Osteoblast (primary cell): ENCODE measurements around the gene MAP1A. TPM values are rescaled to one million over a fixed set of nuclear protein-coding genes. Genes with fewer than 3 reads are reported as not detected.

ENCODE experiments used
- DNase-seq: peaks from one replicate; pipeline ENCODE4 v3.0.0; 2011; ENCODE audit warnings: low spot score, mixed read lengths; ENCODE audit not compliant: insufficient read length; ENCODE audit errors: missing footprints
- H2AFZ ChIP-seq: 2 replicates; pipeline ENCODE4 v1.6.0; 2011; ENCODE audit warnings: mild to moderate bottlenecking, low read length
- H3K27ac ChIP-seq: 2 replicates; pipeline ENCODE4 v1.5.1; 2011; ENCODE audit warnings: mild to moderate bottlenecking, low read depth, low read length, moderate library complexity
- H3K27me3 ChIP-seq: 2 replicates; pipeline ENCODE4 v1.6.0; 2012; ENCODE audit warnings: mild to moderate bottlenecking, control low read depth, inconsistent platforms, low read length, moderate library complexity; ENCODE audit not compliant: insufficient read depth
- H3K36me3 ChIP-seq: 2 replicates; pipeline ENCODE4 v1.5.1; 2011; ENCODE audit warnings: mild to moderate bottlenecking, low read length, control low read depth, moderate library complexity; ENCODE audit not compliant: insufficient read depth
- H3K4me1 ChIP-seq: 2 replicates; pipeline ENCODE4 v1.5.1; 2011; ENCODE audit warnings: mild to moderate bottlenecking, low read length, control low read depth, moderate library complexity; ENCODE audit not compliant: insufficient read depth
- H3K4me2 ChIP-seq: 2 replicates; pipeline ENCODE4 v1.6.0; 2011; ENCODE audit warnings: mild to moderate bottlenecking, low read length; ENCODE audit not compliant: insufficient read depth
- H3K4me3 ChIP-seq: fragments of 200-600 bp; sonication (generic); 3 replicates; pipeline ENCODE4 v1.5.1; 2012; ENCODE audit warnings: mild to moderate bottlenecking, low read length, inconsistent platforms; ENCODE audit not compliant: insufficient read depth
- H3K79me2 ChIP-seq: 2 replicates; pipeline ENCODE4 v1.6.0; 2012; ENCODE audit warnings: mild to moderate bottlenecking, low read length, control low read depth, inconsistent platforms; ENCODE audit not compliant: insufficient read depth
- H3K9me3 ChIP-seq: 2 replicates; pipeline ENCODE4 v1.5.1; 2011; ENCODE audit warnings: low read depth, low read length, control low read depth
- H4K20me1 ChIP-seq: 2 replicates; pipeline ENCODE4 v1.6.0; 2012; ENCODE audit warnings: mild to moderate bottlenecking, low read length, control low read depth; ENCODE audit not compliant: insufficient read depth
- CTCF ChIP-seq: IDR thresholded peaks from 2 replicates; pipeline ENCODE4 v1.5.1; 2011; ENCODE audit warnings: mild to moderate bottlenecking, low read depth, low read length, moderate library complexity; ENCODE audit errors: extremely low read depth
- total RNA-seq: library from RNA; depleted of rRNA; stranded (reverse); fragments of >200 nt; gene quantifications from 2 replicates; pipeline ENCODE4 v1.2.3, GENCODE V29; 2012

Gene MAP1A
- total RNA-seq, 1 donor = 117 TPM

GRCh38 chr15:43511012-43511885 lies 6.2 kb upstream of the MAP1A start:
- Histone ChIP-seq H3K27ac (peak overlapping the region; percentile 44), H3K27me3 (no peaks in the 10 kb centered on the region), H3K4me1 (peaks cover 53% of the 10 kb centered on the region), H3K79me2 (peaks cover 2% of the 10 kb centered on the region), H3K4me2 (peak overlapping the region; percentile 99), H3K4me3 (peak overlapping the region; percentile 79), H3K36me3 (no peaks in the 10 kb centered on the region), H2AFZ (peak overlapping the region; percentile 90), H3K9me3 (no peaks in the 10 kb centered on the region), H4K20me1 (no peaks in the 10 kb centered on the region)
- DNase-seq = no peak
- TF ChIP-seq CTCF = peak; percentile 30

GRCh38 chr15:43513550-43513949 lies 3.9 kb upstream of the MAP1A start:
- no peaks in the 10 kb centered on the region for H3K9me3 ChIP-seq
- H3K4me1 ChIP-seq = peaks cover 60% of the 10 kb centered on the region
- peak overlapping the region; percentile 80 for H2AFZ ChIP-seq
- no peaks in the 10 kb centered on the region for H3K36me3 ChIP-seq
- peak overlapping the region; percentile 67 for H3K4me2 ChIP-seq
- H3K79me2 ChIP-seq = peaks cover 19% of the 10 kb centered on the region
- H3K4me3 ChIP-seq = no peak overlapping the region
- peak overlapping the region; percentile 77 for H3K27ac ChIP-seq
- H4K20me1 ChIP-seq = peaks cover 2% of the 10 kb centered on the region
- DNase-seq = no peak
- H3K27me3 ChIP-seq = no peaks in the 10 kb centered on the region
- TF ChIP-seq CTCF = no peak

GRCh38 chr15:43514241-43515057 lies 3.0 kb upstream of the MAP1A start:
- no peaks in the 10 kb centered on the region for H3K9me3 ChIP-seq
- peak overlapping the region; percentile 77 for H3K27ac ChIP-seq
- H3K4me2 ChIP-seq = peak overlapping the region; percentile 67
- H3K4me3 ChIP-seq = no peak overlapping the region
- H3K27me3 ChIP-seq = no peaks in the 10 kb centered on the region
- peaks cover 28% of the 10 kb centered on the region for H3K79me2 ChIP-seq
- peaks cover 60% of the 10 kb centered on the region for H3K4me1 ChIP-seq
- H4K20me1 ChIP-seq = peaks cover 11% of the 10 kb centered on the region
- peak overlapping the region; percentile 80 for H2AFZ ChIP-seq
- peak; percentile 73 for DNase-seq
- H3K36me3 ChIP-seq = no peaks in the 10 kb centered on the region
- TF ChIP-seq CTCF = peak; percentile 62

GRCh38 chr15:43515741-43516140 lies 1.7 kb upstream of the MAP1A start:
- H3K79me2 ChIP-seq = peaks cover 41% of the 10 kb centered on the region
- peak; percentile 37 for DNase-seq
- peak overlapping the region; percentile 97 for H3K4me2 ChIP-seq
- H2AFZ ChIP-seq = peak overlapping the region; percentile 54
- H4K20me1 ChIP-seq = peaks cover 24% of the 10 kb centered on the region
- no peaks in the 10 kb centered on the region for H3K27me3 ChIP-seq
- no peaks in the 10 kb centered on the region for H3K9me3 ChIP-seq
- H3K27ac ChIP-seq = peak overlapping the region; percentile 77
- peaks cover 52% of the 10 kb centered on the region for H3K4me1 ChIP-seq
- peaks cover 9% of the 10 kb centered on the region for H3K36me3 ChIP-seq
- H3K4me3 ChIP-seq = peak overlapping the region; percentile 98
- no peak for TF ChIP-seq CTCF
